ENCODE measurements around the gene PHLDA2.

Gene PHLDA2

GRCh38 chr11:2881981-2882375 is 47.2 kb downstream of the PHLDA2 start:
- DNase-seq (ENCODE audit: extremely low read depth, low read depth) = no peak
- no peak overlapping the region for H3K4me3 ChIP-seq (replicated peaks; ENCODE audit: low read depth, low read length)
- TF ChIP-seq CTCF (IDR thresholded peaks at IDR 0.05; ENCODE audit: low read depth, low read length, missing control alignments) = no peak

- no peak overlapping the region for H3K4me3 ChIP-seq (replicated peaks; ENCODE audit: low read depth, low read length)
- DNase-seq (ENCODE audit: extremely low read depth, low read depth) = no peak
- TF ChIP-seq CTCF (IDR thresholded peaks at IDR 0.05; ENCODE audit: low read depth, low read length, missing control alignments) = no peak
These were observed 47.9 kb downstream of the PHLDA2 start for GRCh38 chr11:2881076-2881980.

GRCh38 chr11:2880646-2881045 is 48.6 kb downstream of the PHLDA2 start:
- no peak overlapping the region for H3K4me3 ChIP-seq (replicated peaks; ENCODE audit: low read depth, low read length)
- no peak for DNase-seq (ENCODE audit: extremely low read depth, low read depth)
- no peak for TF ChIP-seq CTCF (IDR thresholded peaks at IDR 0.05; ENCODE audit: low read depth, low read length, missing control alignments)

- no peak for DNase-seq (ENCODE audit: extremely low read depth, low read depth)
- no peak for TF ChIP-seq CTCF (IDR thresholded peaks at IDR 0.05; ENCODE audit: low read depth, low read length, missing control alignments)
- H3K4me3 ChIP-seq (replicated peaks; ENCODE audit: low read depth, low read length) = no peak overlapping the region
These were observed 50.4 kb downstream of the PHLDA2 start for GRCh38 chr11:2878782-2879181.
